Measurements from ENCODE around the gene HOXA13.

DNA sequence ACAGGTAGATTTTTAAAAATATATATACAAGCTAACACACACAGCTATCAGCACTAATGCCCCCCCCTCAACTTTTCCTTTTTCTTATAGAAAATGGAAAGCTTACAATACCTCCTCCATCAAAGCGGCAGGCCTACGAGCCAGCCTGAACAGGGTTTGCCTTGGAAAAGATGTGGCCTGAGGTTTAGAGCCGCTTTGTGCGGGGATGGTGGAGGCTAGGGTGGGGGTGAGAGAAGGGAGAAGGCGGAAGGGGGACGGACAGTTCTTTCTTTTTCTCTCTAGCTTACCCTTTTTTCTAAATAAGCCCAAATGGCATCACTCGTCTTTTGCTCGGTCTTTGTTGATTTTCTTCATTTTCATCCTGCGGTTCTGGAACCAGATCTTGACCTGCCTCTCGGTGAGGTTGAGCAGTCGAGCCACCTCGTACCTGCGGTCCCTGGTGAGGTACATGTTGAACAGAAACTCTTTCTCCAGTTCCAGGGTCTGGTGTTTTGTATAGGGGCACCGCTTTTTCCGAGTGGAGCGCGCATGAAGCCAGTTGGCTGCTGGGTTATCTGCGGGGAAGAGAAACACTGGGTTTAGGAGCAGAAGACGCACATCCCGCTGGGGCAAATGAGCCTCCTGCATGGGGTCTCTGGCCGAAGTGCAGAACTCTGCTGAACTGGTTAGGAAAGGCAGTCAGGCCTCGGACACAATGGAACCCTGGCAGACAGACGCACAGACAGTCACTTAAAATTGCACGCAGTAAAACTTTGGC is 36.4 kb downstream of the HOXA13 start:
- TF ChIP-seq, protein P1, sequence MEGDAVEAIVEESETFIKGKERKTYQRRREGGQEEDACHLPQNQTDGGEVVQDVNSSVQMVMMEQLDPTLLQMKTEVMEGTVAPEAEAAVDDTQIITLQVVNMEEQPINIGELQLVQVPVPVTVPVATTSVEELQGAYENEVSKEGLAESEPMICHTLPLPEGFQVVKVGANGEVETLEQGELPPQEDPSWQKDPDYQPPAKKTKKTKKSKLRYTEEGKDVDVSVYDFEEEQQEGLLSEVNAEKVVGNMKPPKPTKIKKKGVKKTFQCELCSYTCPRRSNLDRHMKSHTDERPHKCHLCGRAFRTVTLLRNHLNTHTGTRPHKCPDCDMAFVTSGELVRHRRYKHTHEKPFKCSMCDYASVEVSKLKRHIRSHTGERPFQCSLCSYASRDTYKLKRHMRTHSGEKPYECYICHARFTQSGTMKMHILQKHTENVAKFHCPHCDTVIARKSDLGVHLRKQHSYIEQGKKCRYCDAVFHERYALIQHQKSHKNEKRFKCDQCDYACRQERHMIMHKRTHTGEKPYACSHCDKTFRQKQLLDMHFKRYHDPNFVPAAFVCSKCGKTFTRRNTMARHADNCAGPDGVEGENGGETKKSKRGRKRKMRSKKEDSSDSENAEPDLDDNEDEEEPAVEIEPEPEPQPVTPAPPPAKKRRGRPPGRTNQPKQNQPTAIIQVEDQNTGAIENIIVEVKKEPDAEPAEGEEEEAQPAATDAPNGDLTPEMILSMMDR (IDR thresholded peaks at IDR 0.05): no peak
- TF ChIP-seq POLR2AphosphoS5 (IDR thresholded peaks at IDR 0.05): no peak

Data from upper lobe of left lung (tissue), 4 donors.